ENCODE data around the gene ZCCHC10.
"Not testable (repeated sequence)": the region's sequence is repeated elsewhere in the genome, so short reads cannot be mapped to it uniquely, and the experiment has no call there.

DNA sequence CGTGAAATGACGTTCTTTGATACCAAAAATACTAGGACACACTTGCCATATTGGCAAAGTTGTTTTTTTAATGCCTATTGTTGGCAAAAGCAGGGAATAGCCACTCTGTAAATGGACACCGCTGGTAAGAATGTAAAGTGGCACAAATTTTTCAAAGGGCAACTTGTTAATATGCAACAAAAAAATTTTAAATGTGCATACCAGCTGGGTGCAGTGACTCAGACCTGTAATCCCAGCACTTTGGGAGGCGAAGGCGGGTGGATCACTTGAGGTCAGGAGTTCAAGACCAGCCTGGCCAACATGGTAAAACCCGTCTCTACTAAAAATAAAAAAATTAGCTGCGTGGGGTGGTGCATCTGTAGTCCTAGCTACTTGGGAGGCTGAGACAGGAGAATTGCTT, 6.9 kb downstream of the ZCCHC10 start:
- TF ChIP-seq, protein P1, sequence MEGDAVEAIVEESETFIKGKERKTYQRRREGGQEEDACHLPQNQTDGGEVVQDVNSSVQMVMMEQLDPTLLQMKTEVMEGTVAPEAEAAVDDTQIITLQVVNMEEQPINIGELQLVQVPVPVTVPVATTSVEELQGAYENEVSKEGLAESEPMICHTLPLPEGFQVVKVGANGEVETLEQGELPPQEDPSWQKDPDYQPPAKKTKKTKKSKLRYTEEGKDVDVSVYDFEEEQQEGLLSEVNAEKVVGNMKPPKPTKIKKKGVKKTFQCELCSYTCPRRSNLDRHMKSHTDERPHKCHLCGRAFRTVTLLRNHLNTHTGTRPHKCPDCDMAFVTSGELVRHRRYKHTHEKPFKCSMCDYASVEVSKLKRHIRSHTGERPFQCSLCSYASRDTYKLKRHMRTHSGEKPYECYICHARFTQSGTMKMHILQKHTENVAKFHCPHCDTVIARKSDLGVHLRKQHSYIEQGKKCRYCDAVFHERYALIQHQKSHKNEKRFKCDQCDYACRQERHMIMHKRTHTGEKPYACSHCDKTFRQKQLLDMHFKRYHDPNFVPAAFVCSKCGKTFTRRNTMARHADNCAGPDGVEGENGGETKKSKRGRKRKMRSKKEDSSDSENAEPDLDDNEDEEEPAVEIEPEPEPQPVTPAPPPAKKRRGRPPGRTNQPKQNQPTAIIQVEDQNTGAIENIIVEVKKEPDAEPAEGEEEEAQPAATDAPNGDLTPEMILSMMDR (IDR thresholded peaks at IDR 0.05; ENCODE audit: low read length): not testable (repeated sequence)
- TF ChIP-seq EZH2phosphoT487 (IDR thresholded peaks at IDR 0.05; ENCODE audit: low read length): not testable (repeated sequence)

Measured in MM.1S (cell line).